ENCODE measurements around the gene CFAP221.
"Not testable (repeated sequence)": the region's sequence is repeated elsewhere in the genome, so short reads cannot be mapped to it uniquely, and the experiment has no call there.

CFAP221 gene

GRCh38 chr2:119579424-119580295 lies 35.4 kb downstream of the CFAP221 start:
- H3K27ac ChIP-seq: no peak overlapping the region

GRCh38 chr2:119580550-119581072 lies 36.4 kb downstream of the CFAP221 start:
- no peak overlapping the region for H3K27ac ChIP-seq

More at GRCh38 chr2:119579424-119580295, 35.4 kb downstream of the CFAP221 start:
- H3K4me3 ChIP-seq: no peak overlapping the region

GRCh38 chr2:119583291-119583690 lies 39.0 kb downstream of the CFAP221 start:
- Histone ChIP-seq H3K27ac (no peak overlapping the region), H3K4me3 (no peak overlapping the region)

More at GRCh38 chr2:119580550-119581072, 36.4 kb downstream of the CFAP221 start:
- no peak overlapping the region for H3K4me3 ChIP-seq

- Histone ChIP-seq H3K4me3 (no peak overlapping the region), H3K27ac (no peak overlapping the region)
Observed at GRCh38 chr2:119584469-119584868, 40.2 kb downstream of the CFAP221 start.

GRCh38 chr2:119586085-119586484 lies 41.8 kb downstream of the CFAP221 start:
- H3K4me3 ChIP-seq: no peak overlapping the region
- no peak overlapping the region for H3K27ac ChIP-seq

- H3K4me3 ChIP-seq: no peak overlapping the region
- no peak overlapping the region for H3K27ac ChIP-seq
Observed at GRCh38 chr2:119590873-119591272, 46.6 kb downstream of the CFAP221 start.

GRCh38 chr2:119591523-119591922 lies 47.3 kb downstream of the CFAP221 start:
- Histone ChIP-seq H3K27ac (no peak overlapping the region), H3K4me3 (no peak overlapping the region)

- H3K4me3 ChIP-seq: no peak overlapping the region
- no peak overlapping the region for H3K27ac ChIP-seq
Observed at GRCh38 chr2:119592436-119592835, 48.2 kb downstream of the CFAP221 start.

- H3K4me3 ChIP-seq: no peak overlapping the region
- H3K27ac ChIP-seq: no peak overlapping the region
Observed at GRCh38 chr2:119596638-119597037, 52.4 kb downstream of the CFAP221 start.

- no peak overlapping the region for H3K27ac ChIP-seq
- H3K4me3 ChIP-seq: no peak overlapping the region
Observed at GRCh38 chr2:119598596-119599263, 54.5 kb downstream of the CFAP221 start.

GRCh38 chr2:119599384-119599783 lies 55.1 kb downstream of the CFAP221 start:
- Histone ChIP-seq H3K27ac (no peak overlapping the region), H3K4me3 (no peak overlapping the region)

GRCh38 chr2:119605096-119605495 lies 60.8 kb downstream of the CFAP221 start:
- Histone ChIP-seq H3K4me3 (no peak overlapping the region), H3K27ac (no peak overlapping the region)

- Histone ChIP-seq H3K27ac (no peak overlapping the region), H3K4me3 (no peak overlapping the region)
Observed at GRCh38 chr2:119606674-119607073, 62.4 kb downstream of the CFAP221 start.

GRCh38 chr2:119608553-119608952 lies 64.3 kb downstream of the CFAP221 start:
- no peak overlapping the region for H3K4me3 ChIP-seq

GRCh38 chr2:119609337-119609736 lies 65.1 kb downstream of the CFAP221 start:
- Histone ChIP-seq H3K27ac (no peak overlapping the region), H3K4me3 (no peak overlapping the region)

More at GRCh38 chr2:119608553-119608952, 64.3 kb downstream of the CFAP221 start:
- no peak overlapping the region for H3K27ac ChIP-seq

GRCh38 chr2:119614140-119614539 lies 69.9 kb downstream of the CFAP221 start:
- H3K4me3 ChIP-seq, H3K27ac ChIP-seq: not testable (repeated sequence)

- Histone ChIP-seq H3K4me3 (no peak overlapping the region), H3K27ac (no peak overlapping the region)
Observed at GRCh38 chr2:119616421-119616820, 72.2 kb downstream of the CFAP221 start.

- H3K4me3 ChIP-seq: no peak overlapping the region
- no peak overlapping the region for H3K27ac ChIP-seq
Observed at GRCh38 chr2:119617455-119617854, 73.2 kb downstream of the CFAP221 start.

GRCh38 chr2:119618725-119619124 lies 74.5 kb downstream of the CFAP221 start:
- H3K4me3 ChIP-seq, H3K27ac ChIP-seq: not testable (repeated sequence)

- H3K4me3 ChIP-seq: no peak overlapping the region
- no peak overlapping the region for H3K27ac ChIP-seq
Observed at GRCh38 chr2:119625226-119625625, 81.0 kb downstream of the CFAP221 start.

GRCh38 chr2:119629323-119629825 lies 85.1 kb downstream of the CFAP221 start:
- H3K27ac ChIP-seq: no peak overlapping the region

More at GRCh38 chr2:119629323-119629825, 85.1 kb downstream of the CFAP221 start:
- no peak overlapping the region for H3K4me3 ChIP-seq

Data from skin epidermis (tissue), 12 donors.